Thyroid gland (tissue), 4 donors: Measurements from ENCODE around the gene LRRC56. TPM values are rescaled to one million over a fixed set of nuclear protein-coding genes. Genes with fewer than 3 reads are reported as not detected.
A peak's percentile ranks its signal among the peaks of the same experiment; 100 is the strongest.
"Not testable (repeated sequence)": the region's sequence is repeated elsewhere in the genome, so short reads cannot be mapped to it uniquely, and the experiment has no call there.

ENCODE experiments used
- DNase-seq, 2 donors: peaks; one replicate each; pipeline ENCODE4 v3.0.0-alpha.2; 2019
- H3K27ac ChIP-seq, 3 donors: fragments of 200-600 bp; sonication (generic); 1 replicate in 2 of 3; 2 replicates in 1 of 3; pipeline ENCODE4 v1.5.1; 2016 to 2019; ENCODE audit warnings: mild to moderate bottlenecking in 1 of 3, moderate library complexity in 1 of 3
- H3K27me3 ChIP-seq: fragments of 200-600 bp; sonication (generic); one replicate; pipeline ENCODE4 v1.5.1; 2019
- H3K36me3 ChIP-seq, 2 donors: fragments of 200-600 bp; sonication (generic); one replicate each; pipeline ENCODE4 v1.5.1; 2016 to 2019
- H3K4me1 ChIP-seq, 2 donors: fragments of 200-600 bp; sonication (generic); one replicate each; pipeline ENCODE4 v1.5.1; 2017 to 2019
- H3K4me3 ChIP-seq, 3 donors: fragments of 200-600 bp; sonication (generic); replicated peaks in 1 of 3; 1 replicate in 2 of 3; 2 replicates in 1 of 3; pipeline ENCODE4 v1.5.1; 2016; ENCODE audit warnings: mild to moderate bottlenecking in 1 of 3
- H3K9me3 ChIP-seq: fragments of 200-600 bp; sonication (generic); one replicate; pipeline ENCODE4 v1.5.1; 2017
- POLR2A ChIP-seq, 2 donors: fragments of 450-650 bp; IDR thresholded peaks; one replicate each; pipeline ENCODE4 v1.6.1; 2017; ENCODE audit warnings: antibody characterized with exemption in 2 of 2, mild to moderate bottlenecking in 2 of 2, moderate library complexity in 1 of 2
- WGBS, 2 donors: methylation state at CpG; one replicate each; pipeline ENCODE4 v1.1.5; 2017; 5-methylcytosine and 5-hydroxymethylcytosine counted together
- intact Hi-C: fragments of 100-400 bp; cut with DNase I; formaldehyde crosslinking; loops from one replicate; pipeline ENCODE4 v1.15.1; 2023
- total RNA-seq, 4 donors: library from RNA; depleted of rRNA; stranded (reverse); fragments of >200 nt; gene quantifications; one replicate each; pipeline ENCODE4 v1.2.3, GENCODE V29; 2016
- TF ChIP-seq, protein P1 (sequence below), 6 experiments: fragments of 200-600 bp in 3 of 6; fragments of 450-650 bp in 3 of 6; sonication (generic) in 3 of 6; IDR thresholded peaks; one replicate each; pipeline ENCODE4 v1.5.1; 2016 to 2019; ENCODE audit warnings: antibody characterized with exemption in 6 of 6, mild to moderate bottlenecking in 2 of 6, inconsistent platforms in 1 of 6, moderate library complexity in 1 of 6

Gene LRRC56
- total RNA-seq, 4 donors from 2014 or later: 1.7 to 2.6 (median 2.3) TPM

DNA sequence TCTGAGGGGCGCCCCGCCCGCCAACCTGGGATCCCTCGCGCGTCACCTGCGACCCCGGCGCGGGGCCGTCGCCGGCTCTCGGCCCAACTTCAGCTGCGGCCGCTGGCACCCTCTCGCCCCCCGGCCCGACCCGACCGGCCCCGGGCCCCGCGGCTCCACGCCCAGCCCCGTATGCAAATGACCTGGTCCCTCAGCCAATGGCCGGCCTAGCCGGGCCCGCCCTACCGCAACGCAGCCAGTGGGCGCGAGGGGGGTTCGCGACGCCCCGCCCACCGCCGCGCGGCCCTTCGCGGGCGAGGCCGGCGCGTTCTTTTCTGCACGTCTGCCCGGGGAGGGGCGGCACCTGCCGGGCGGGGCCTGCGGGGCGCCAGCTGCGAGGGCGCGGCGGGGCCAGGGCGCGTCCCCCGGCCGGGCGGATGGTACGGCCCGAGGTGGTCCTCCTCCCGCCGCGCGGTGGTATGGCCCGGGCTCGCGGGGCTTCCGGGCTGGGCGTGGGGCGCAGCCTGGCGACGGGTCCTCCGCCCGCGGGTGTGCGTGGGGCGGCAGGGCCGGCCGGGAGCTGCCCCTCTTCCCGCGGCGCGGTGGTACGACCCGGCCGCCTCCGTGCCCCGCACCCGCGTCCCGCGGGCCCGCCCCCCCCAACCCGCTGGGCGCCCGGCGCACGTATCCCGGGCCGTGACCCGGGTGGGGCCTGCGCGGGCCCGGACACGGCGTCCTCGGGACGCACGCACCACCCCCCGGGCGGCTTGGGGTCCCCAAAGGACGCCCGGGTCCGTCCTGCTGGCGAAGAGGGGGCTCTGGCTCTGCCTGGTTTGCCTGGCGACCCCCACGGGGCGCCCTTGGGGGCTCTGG, 31.2 kb downstream of the LRRC56 start:
- TF ChIP-seq, protein P1, sequence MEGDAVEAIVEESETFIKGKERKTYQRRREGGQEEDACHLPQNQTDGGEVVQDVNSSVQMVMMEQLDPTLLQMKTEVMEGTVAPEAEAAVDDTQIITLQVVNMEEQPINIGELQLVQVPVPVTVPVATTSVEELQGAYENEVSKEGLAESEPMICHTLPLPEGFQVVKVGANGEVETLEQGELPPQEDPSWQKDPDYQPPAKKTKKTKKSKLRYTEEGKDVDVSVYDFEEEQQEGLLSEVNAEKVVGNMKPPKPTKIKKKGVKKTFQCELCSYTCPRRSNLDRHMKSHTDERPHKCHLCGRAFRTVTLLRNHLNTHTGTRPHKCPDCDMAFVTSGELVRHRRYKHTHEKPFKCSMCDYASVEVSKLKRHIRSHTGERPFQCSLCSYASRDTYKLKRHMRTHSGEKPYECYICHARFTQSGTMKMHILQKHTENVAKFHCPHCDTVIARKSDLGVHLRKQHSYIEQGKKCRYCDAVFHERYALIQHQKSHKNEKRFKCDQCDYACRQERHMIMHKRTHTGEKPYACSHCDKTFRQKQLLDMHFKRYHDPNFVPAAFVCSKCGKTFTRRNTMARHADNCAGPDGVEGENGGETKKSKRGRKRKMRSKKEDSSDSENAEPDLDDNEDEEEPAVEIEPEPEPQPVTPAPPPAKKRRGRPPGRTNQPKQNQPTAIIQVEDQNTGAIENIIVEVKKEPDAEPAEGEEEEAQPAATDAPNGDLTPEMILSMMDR (IDR thresholded peaks at IDR 0.05): peak in 1 of 6 experiments; percentile 8
- peak in 1 of 2 donors; percentile 49 for TF ChIP-seq POLR2A (IDR thresholded peaks at IDR 0.05)
- Histone ChIP-seq H3K36me3 (no peaks in the 10 kb centered on the region), H3K27ac (peak overlapping the region in 2 of 3 donors; percentile 17 to 46), H3K9me3 (no peaks in the 10 kb centered on the region), H3K4me3 (peak overlapping the region; percentile 21 to 69 (median 42)), H3K4me1 (peaks cover 24 to 34% of the 10 kb centered on the region in 2 donors), H3K27me3 (no peaks in the 10 kb centered on the region)
- DNase-seq: peak; percentile 95 to 96
- WGBS, 2 donors: 0% methylated on average over 6 of the region's 123 CpGs; no CpG with 5 or more reads in 1 of the 2 donors
- intact Hi-C loops: no loop called here

DNA sequence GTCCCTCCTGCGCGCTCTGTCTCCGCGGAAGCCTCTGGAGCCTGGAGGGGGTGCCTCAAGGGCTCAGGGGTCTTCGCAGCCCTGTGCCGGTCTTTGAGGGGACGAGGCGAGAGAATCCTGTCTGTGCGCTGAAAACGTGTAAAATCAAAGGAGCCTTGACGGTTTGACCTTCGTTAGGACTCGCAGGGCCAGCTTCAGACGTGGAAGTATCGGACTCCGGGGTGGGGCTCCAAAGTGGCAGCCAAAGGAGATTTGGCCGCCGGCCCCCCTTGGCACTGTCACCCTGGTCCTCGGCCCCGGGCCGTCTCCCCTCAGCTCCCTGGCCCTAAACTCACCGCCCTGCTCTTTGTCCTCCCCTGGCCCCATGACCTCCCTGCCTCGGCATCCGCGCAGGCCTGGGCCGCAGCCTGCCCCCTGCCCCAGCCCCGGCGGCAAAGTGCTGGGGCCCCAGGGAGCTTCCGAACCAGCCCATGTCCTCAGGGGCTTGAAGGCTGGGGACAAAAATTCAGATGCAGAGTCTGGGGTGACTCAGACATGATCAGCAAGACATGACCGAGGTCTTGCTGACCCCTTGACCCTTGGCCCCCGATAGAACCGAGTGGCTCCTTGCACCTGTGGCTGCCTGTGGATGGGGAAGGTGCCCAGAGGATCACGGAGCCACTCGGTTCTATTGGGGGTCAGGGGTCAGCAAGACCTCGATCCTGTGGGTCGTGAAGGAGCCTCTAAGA, 32.0 kb downstream of the LRRC56 start:
- WGBS, 2 donors: 60 to 67% methylated on average over 18 to 34 of the region's 36 CpGs
- Histone ChIP-seq H3K9me3 (no peaks in the 10 kb centered on the region), H3K4me3 (peak overlapping the region in 2 of 3 donors; percentile 42 to 69), H3K27ac (peak overlapping the region in 1 of 3 donors; percentile 46), H3K27me3 (no peaks in the 10 kb centered on the region), H3K4me1 (peaks cover 28 to 36% of the 10 kb centered on the region in 2 donors), H3K36me3 (no peaks in the 10 kb centered on the region)
- intact Hi-C loops: no loop called here
- TF ChIP-seq, protein P1 (IDR thresholded peaks at IDR 0.05): no peak
- TF ChIP-seq POLR2A (IDR thresholded peaks at IDR 0.05): no peak
- DNase-seq: no peak

DNA sequence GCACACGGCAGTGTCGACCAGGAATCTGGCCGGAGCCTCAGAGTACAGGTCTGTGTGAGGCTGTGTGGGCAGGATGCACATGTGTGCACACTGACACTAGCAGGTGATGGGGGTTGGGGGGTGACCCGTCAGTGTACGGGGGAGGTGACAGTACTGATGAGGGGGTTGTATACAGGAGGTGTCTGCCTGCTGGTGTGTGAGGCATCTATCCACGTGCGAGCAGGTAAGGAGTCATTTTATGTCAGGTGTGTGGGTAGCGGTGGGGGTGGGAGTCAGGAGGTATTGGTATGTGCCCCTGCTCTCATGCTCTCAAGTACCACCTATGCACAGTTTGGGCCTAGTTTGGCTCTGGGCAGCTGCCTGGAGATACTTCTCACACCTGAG, 34.5 kb downstream of the LRRC56 start:
- Histone ChIP-seq H3K9me3 (no peaks in the 10 kb centered on the region), H3K4me3 (no peak overlapping the region), H3K4me1 (peaks cover 40 to 47% of the 10 kb centered on the region in 2 donors), H3K27ac (no peak overlapping the region), H3K27me3 (no peaks in the 10 kb centered on the region), H3K36me3 (no peaks in the 10 kb centered on the region)
- DNase-seq: no peak
- 65 to 79% methylated on average over 8 of the region's 8 CpGs for WGBS, 2 donors
- intact Hi-C loops: no loop called here
- TF ChIP-seq, protein P1 (IDR thresholded peaks at IDR 0.05): no peak
- TF ChIP-seq POLR2A (IDR thresholded peaks at IDR 0.05): no peak

DNA sequence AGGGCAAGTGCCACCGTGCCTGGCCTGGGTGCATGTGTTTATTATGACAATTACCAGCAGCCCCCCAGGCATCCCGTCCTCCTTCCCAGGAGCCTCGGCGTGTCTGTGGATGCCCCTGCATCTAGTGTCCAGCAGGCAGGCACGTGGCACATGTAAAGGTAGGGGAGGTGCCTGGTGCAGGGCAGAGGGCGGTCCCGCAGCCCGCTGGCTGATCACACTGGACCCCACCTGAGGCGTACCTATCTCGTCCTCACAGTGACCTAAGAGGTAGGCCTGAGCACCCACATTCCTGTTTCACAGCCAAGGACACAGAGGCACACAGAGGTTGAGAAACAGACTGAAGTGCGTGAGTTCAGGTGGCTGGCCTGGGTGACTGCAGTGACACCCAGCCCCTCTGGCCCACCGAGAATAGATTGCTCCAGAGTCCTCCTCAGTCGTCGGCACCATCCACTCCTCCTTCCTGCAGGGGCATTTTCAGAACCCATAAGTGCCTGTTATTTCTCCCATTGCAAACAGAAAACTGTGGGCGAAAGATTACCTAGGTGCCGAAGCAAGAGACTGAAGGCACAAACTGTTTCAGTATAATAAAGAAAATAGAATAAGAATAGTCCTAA, 35.9 kb downstream of the LRRC56 start:
- no peaks in the 10 kb centered on the region for H3K27me3 ChIP-seq
- 42 to 56% methylated on average over 8 to 15 of the region's 16 CpGs for WGBS, 2 donors
- intact Hi-C loops: no loop called here
- no peak overlapping the region for H3K4me3 ChIP-seq
- TF ChIP-seq, protein P1 (IDR thresholded peaks at IDR 0.05): no peak
- H3K9me3 ChIP-seq: no peaks in the 10 kb centered on the region
- peak overlapping the region; percentile 39 to 71 (median 64) for H3K27ac ChIP-seq
- peaks cover 51 to 57% of the 10 kb centered on the region in 2 donors for H3K4me1 ChIP-seq
- DNase-seq: peak; percentile 62 to 67
- no peaks in the 10 kb centered on the region for H3K36me3 ChIP-seq

DNA sequence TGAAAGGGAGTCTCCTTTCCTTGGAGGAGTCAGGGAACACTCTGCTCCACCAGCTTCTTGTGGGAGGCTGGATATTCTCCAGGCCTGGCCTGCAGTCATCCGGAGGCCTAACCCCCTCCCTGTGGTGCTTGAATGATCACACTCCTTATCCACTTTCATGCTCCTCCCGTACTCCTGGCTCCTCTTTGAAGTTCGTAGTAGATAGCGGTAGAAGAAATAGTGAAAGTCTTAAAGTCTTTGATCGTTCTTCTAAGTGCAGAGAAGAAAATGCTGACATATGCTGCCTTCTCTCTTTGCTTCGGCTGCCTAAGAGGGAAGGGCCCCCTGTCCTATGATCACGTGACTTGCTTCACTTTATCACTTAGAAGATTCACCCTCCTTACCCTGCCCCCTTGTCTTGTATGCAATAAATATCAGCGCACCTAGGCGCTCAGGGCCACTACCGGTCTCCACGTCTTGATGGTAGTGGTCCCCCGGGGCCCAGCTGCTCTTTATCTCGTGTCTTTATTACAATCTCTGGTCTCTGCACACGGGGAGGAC, 36.8 kb downstream of the LRRC56 start:
- intact Hi-C loops, H3K9me3 ChIP-seq, H3K36me3 ChIP-seq, H3K27me3 ChIP-seq: not testable (repeated sequence)
- H3K4me3 ChIP-seq: peak overlapping the region in 1 of 3 donors; percentile 56
- 24 to 27% methylated on average over 13 to 14 of the region's 14 CpGs for WGBS, 2 donors
- H3K27ac ChIP-seq: peak overlapping the region in 1 of 3 donors; percentile 39
- DNase-seq: peak; percentile 62 to 65
- H3K4me1 ChIP-seq: peaks cover 57 to 61% of the 10 kb centered on the region in 2 donors
